Skeletal muscle satellite cell (primary cell): ENCODE measurements around the gene TBC1D12.

Experiments
- H3K27me3 ChIP-seq: 2 replicates; pipeline ENCODE4 v1.7.0; 2013; ENCODE audit warnings: low read length; ENCODE audit not compliant: control insufficient read depth, insufficient read depth
- H3K36me3 ChIP-seq: 2 replicates; pipeline ENCODE4 v1.7.0; 2013; ENCODE audit warnings: mild to moderate bottlenecking, control low read depth, low read length; ENCODE audit not compliant: insufficient read depth
- H3K4me1 ChIP-seq: 2 replicates; pipeline ENCODE4 v1.7.0; 2013; ENCODE audit warnings: low read length; ENCODE audit not compliant: control insufficient read depth, insufficient read depth
- H3K4me2 ChIP-seq: 2 replicates; pipeline ENCODE4 v1.7.0; 2013; ENCODE audit warnings: mild to moderate bottlenecking, low read length
- H3K4me3 ChIP-seq: 2 replicates; pipeline ENCODE4 v1.7.0; 2013; ENCODE audit warnings: low read length
- H3K9ac ChIP-seq: 2 replicates; pipeline ENCODE4 v1.7.0; 2013; ENCODE audit warnings: mild to moderate bottlenecking, low read depth, low read length, moderate library complexity
- H3K9me3 ChIP-seq: replicated peaks from 2 replicates; pipeline ENCODE4 v1.7.0; 2013; ENCODE audit warnings: mild to moderate bottlenecking, control low read depth, low read length

Gene TBC1D12

GRCh38 chr10:94461503-94461902 lies 59.2 kb downstream of the TBC1D12 start:
- Histone ChIP-seq H3K9ac (no peak overlapping the region), H3K4me2 (no peak overlapping the region), H3K36me3 (no peaks in the 10 kb centered on the region), H3K27me3 (no peaks in the 10 kb centered on the region), H3K4me1 (no peaks in the 10 kb centered on the region), H3K9me3 (no peaks in the 10 kb centered on the region), H3K4me3 (no peak overlapping the region)

DNA sequence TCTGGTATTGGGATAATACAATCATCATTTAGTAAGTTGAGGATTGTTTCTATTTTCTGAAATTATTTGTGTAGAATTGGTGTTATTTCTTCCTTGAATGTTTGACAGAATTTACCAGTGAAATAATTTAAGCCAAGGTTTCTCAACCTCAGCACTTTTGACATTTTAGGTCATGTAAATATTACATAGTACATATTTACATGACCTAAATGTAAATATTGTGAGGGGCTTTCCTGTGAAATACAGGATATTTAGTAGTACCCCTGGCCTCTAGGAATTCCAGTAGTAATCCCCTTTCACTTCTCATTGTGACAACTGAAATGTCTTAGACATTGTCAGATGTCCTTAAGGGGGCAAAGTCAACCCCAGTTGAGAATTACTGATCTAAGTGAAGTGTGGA lies 59.8 kb downstream of the TBC1D12 start:
- H3K27me3 ChIP-seq: no peaks in the 10 kb centered on the region
- H3K4me2 ChIP-seq: no peak overlapping the region
- H3K9me3 ChIP-seq: no peaks in the 10 kb centered on the region
- H3K36me3 ChIP-seq: no peaks in the 10 kb centered on the region
- no peaks in the 10 kb centered on the region for H3K4me1 ChIP-seq
- H3K4me3 ChIP-seq: no peak overlapping the region
- H3K9ac ChIP-seq: no peak overlapping the region

DNA sequence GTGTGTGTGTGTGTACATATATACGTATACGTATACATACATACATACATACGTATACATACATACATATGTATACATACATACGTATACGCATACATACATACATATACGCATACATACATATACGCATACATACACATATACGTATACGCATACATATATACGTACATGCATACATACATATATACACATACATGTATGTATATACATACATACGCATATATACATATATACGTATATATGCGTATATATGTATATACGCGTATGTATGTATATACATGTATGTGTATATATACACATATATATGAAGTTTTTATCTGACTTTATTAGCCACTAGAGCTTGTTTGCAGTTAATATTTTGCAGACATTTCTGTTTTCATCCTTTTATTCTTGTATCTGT lies 63.3 kb downstream of the TBC1D12 start:
- Histone ChIP-seq H3K36me3 (no peaks in the 10 kb centered on the region), H3K4me3 (no peak overlapping the region), H3K4me1 (no peaks in the 10 kb centered on the region), H3K9me3 (no peaks in the 10 kb centered on the region), H3K4me2 (no peak overlapping the region), H3K27me3 (no peaks in the 10 kb centered on the region), H3K9ac (no peak overlapping the region)

DNA sequence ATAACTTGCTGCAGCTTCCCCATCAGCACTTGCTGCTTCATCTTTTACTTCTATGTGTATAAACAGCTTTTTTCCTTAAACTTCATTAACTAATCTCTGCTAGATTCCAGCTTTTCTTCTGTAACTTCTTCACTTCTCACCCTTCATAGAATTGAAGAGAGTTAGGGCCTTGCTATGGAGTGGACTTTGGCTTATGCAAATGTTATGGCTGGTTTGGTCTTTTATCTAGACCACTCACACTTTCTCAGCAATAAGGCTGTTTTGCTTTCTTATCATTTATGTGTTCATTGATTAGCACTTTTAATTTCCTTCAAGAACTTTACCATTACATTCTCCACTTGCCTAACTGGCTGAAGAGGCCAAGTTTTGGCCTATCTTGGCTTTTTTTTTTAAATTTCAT lies 79.1 kb downstream of the TBC1D12 start:
- Histone ChIP-seq H3K27me3 (no peaks in the 10 kb centered on the region), H3K4me3 (no peak overlapping the region), H3K9me3 (no peaks in the 10 kb centered on the region), H3K4me1 (no peaks in the 10 kb centered on the region), H3K36me3 (peaks cover 4% of the 10 kb centered on the region), H3K9ac (no peak overlapping the region), H3K4me2 (no peak overlapping the region)

DNA sequence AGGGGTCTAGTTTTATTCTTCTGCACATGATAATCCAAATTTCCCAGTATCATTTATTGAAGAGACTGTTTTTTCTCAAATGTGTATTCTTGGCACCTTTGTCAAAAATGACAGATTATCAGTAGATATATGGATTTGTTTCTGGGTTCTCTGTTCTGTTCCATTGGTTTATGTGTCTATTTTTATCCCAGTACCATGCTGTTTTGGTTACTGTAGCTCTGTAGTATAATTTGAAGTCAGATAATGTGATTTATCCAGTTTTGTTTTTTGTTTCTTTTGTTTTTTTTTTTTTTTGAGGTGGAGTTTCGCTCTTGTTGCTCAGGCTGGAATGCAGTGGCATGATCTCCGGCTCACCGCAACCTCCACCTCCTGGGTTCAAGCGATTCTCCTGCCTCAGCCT lies 81.6 kb downstream of the TBC1D12 start:
- H3K9ac ChIP-seq: no peak overlapping the region
- no peaks in the 10 kb centered on the region for H3K27me3 ChIP-seq
- peaks cover 4% of the 10 kb centered on the region for H3K36me3 ChIP-seq
- H3K4me3 ChIP-seq: no peak overlapping the region
- H3K4me1 ChIP-seq: no peaks in the 10 kb centered on the region
- no peak overlapping the region for H3K4me2 ChIP-seq
- no peaks in the 10 kb centered on the region for H3K9me3 ChIP-seq

GRCh38 chr10:94485094-94485493 lies 82.8 kb downstream of the TBC1D12 start:
- Histone ChIP-seq H3K4me3 (no peak overlapping the region), H3K4me2 (no peak overlapping the region), H3K9ac (no peak overlapping the region), H3K36me3 (peaks cover under 1% of the 10 kb centered on the region), H3K27me3 (no peaks in the 10 kb centered on the region), H3K4me1 (no peaks in the 10 kb centered on the region), H3K9me3 (no peaks in the 10 kb centered on the region)

GRCh38 chr10:94487575-94487974 lies 85.2 kb downstream of the TBC1D12 start:
- no peaks in the 10 kb centered on the region for H3K36me3 ChIP-seq
- H3K27me3 ChIP-seq: no peaks in the 10 kb centered on the region
- H3K4me2 ChIP-seq: no peak overlapping the region
- H3K9ac ChIP-seq: no peak overlapping the region
- H3K4me3 ChIP-seq: no peak overlapping the region
- H3K9me3 ChIP-seq: no peaks in the 10 kb centered on the region
- H3K4me1 ChIP-seq: no peaks in the 10 kb centered on the region

GRCh38 chr10:94489107-94489506 lies 86.8 kb downstream of the TBC1D12 start:
- Histone ChIP-seq H3K9ac (no peak overlapping the region), H3K27me3 (no peaks in the 10 kb centered on the region), H3K4me3 (no peak overlapping the region), H3K36me3 (no peaks in the 10 kb centered on the region), H3K9me3 (no peaks in the 10 kb centered on the region), H3K4me1 (no peaks in the 10 kb centered on the region), H3K4me2 (no peak overlapping the region)

DNA sequence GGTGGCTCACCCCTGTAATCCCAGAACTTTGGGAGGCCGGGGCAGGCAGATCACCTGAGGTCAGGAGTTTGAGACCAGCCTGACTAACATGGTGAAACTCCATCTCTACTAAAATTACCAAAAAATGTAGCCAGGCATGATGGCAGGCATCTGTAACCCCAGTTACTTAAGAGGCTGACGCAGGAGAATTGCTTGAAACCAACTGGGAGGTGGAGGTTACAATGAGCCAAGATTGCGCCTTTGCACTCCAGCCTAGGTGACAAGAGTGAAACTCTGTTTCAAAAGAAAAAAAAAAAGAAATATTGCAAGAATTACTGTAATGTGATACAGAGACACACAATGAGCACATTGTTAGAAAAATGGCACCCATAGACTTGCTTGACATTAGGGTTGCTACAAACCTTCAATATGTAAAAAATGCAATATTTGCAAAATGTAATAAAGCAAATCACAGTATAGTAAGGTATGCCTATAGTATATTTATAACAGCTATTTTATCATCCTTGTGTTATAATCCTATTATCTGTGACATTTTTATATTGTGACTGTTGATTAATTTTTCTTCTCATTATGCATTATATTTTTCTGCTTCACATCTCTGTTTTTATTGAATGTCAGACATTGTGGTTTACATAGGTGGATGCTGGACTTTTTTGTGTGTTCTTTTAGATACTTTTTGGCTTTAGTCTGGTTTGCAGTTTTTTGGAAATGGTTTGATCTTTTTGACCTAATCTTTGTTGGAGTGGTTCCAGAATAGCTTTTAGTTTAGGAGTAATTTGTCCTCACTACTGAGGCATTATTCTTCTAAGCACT lies 87.8 kb downstream of the TBC1D12 start:
- H3K9me3 ChIP-seq: no peaks in the 10 kb centered on the region
- no peaks in the 10 kb centered on the region for H3K27me3 ChIP-seq
- no peaks in the 10 kb centered on the region for H3K4me1 ChIP-seq
- H3K36me3 ChIP-seq: no peaks in the 10 kb centered on the region
- H3K9ac ChIP-seq: no peak overlapping the region
- H3K4me3 ChIP-seq: no peak overlapping the region
- H3K4me2 ChIP-seq: no peak overlapping the region

DNA sequence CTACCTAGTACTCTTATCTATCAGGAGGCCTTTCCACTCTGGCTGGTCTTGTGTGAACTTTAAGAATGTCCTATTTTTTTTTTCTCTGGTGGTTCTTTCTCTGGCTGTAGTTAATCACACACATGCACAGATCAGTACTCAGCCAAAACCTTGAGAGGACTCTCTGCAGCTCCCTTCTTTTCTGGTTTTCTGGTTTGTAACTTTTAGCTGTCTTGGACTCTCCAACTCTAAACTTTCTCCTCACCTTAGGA lies 88.4 kb downstream of the TBC1D12 start:
- Histone ChIP-seq H3K36me3 (no peaks in the 10 kb centered on the region), H3K4me2 (no peak overlapping the region), H3K27me3 (no peaks in the 10 kb centered on the region), H3K9ac (no peak overlapping the region), H3K4me1 (peaks cover 5% of the 10 kb centered on the region), H3K4me3 (no peak overlapping the region), H3K9me3 (no peaks in the 10 kb centered on the region)

DNA sequence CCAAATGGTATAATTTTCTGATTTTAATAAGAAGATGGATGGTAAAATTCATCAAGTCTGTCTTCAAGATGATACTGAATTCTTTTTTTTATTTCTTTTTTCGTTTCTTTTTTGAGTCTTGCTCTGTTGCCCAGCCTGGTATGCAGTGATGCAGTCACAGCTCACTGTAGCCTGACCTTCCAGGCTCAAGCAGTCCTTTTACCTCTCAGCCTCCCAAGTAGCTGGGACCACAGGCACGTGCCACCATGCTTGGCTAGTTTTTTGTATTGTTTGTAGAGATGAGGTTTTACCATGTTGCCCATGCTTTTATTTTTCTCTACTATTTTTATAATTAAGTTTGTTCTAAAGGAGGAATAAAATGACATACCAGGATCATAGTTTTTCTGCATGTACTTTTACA lies 91.1 kb downstream of the TBC1D12 start:
- Histone ChIP-seq H3K9me3 (no peaks in the 10 kb centered on the region), H3K36me3 (no peaks in the 10 kb centered on the region), H3K9ac (no peak overlapping the region), H3K4me2 (no peak overlapping the region), H3K4me1 (peaks cover 12% of the 10 kb centered on the region), H3K27me3 (no peaks in the 10 kb centered on the region), H3K4me3 (no peak overlapping the region)

DNA sequence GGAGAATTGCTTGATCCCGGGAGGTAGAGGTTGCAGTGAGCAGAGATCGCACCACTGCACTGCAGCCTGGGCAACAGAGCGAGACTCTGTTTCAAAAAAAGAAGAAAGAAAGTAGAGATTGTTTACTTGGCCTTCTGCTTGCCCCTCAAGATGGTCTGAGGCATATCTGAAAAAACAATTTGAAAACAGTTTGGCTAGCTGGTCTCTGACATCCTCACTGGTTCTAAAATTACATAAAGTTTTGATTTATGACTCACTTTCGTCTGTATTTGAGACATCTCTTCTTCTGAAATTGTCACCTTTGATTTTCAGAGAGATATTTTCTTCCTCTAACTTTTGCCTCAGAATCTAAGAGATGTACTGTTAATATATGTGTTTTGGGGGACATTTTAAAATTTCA lies 93.7 kb downstream of the TBC1D12 start:
- Histone ChIP-seq H3K4me1 (peaks cover 12% of the 10 kb centered on the region), H3K4me3 (no peak overlapping the region), H3K4me2 (peak overlapping the region; percentile 63), H3K27me3 (no peaks in the 10 kb centered on the region), H3K9me3 (no peaks in the 10 kb centered on the region), H3K36me3 (no peaks in the 10 kb centered on the region), H3K9ac (no peak overlapping the region)
